ENCODE data around the gene GLA. TPM values are rescaled to one million over a fixed set of nuclear protein-coding genes. Genes with fewer than 3 reads are reported as not detected.

GLA gene
- total RNA-seq, 1 experiment from 2014 or later = 41.9 TPM

- Mint-ChIP-seq H3K27ac (no peak overlapping the region), H3K36me3 (ENCODE audit: insufficient read depth in 1 of 3, low read depth in 3 of 3) (peaks cover 31 to 62% (median 60%) of the 10 kb centered on the region in 3 experiments), H3K4me3 (no peak overlapping the region), H3K9me3 (peaks cover 59 to 68% of the 10 kb centered on the region in 2 experiments), H3K4me1 (no peaks in the 10 kb centered on the region), H3K27me3 (ENCODE audit: low read depth) (peaks cover 5% of the 10 kb centered on the region)
- H3K18ac ChIP-seq (ENCODE audit: insufficient read length, low read depth, low read length) = no peak overlapping the region
- H4K8ac ChIP-seq (replicated peaks; ENCODE audit: insufficient read length, low read depth, low read length) = no peak overlapping the region
- no peak for TF ChIP-seq CTCF (conservative IDR thresholded peaks at IDR 0.05)
- no peak overlapping the region for H3K4me2 ChIP-seq (ENCODE audit: insufficient read depth, insufficient read length, low read length)
- DNase-seq = no peak
- H3K14ac ChIP-seq (ENCODE audit: insufficient read depth, low read length) = no peak overlapping the region
- no peak overlapping the region for H3K56ac ChIP-seq (ENCODE audit: insufficient read length, low read depth, low read length)
- no peaks in the 10 kb centered on the region for H3K23me2 ChIP-seq (ENCODE audit: insufficient read length, low read depth, low read length, poor library complexity, severe bottlenecking)
- no peak overlapping the region for H3K27ac ChIP-seq (ENCODE audit: insufficient read length, low read depth, low read length)
- no peaks in the 10 kb centered on the region for H3K79me1 ChIP-seq (ENCODE audit: insufficient read depth, low read depth, low read length, poor library complexity, severe bottlenecking)
- no peak overlapping the region for H2BK120ac ChIP-seq (ENCODE audit: low read depth, low read length, poor library complexity, severe bottlenecking)
- H2AK5ac ChIP-seq (ENCODE audit: insufficient read length, low read length) = no peak overlapping the region
- no peak overlapping the region for H3T11ph ChIP-seq (ENCODE audit: low read length)
- H2BK15ac ChIP-seq (ENCODE audit: low read depth, low read length) = no peak overlapping the region
- no peak overlapping the region for H3K4ac ChIP-seq (ENCODE audit: low read depth, low read length)
- peaks cover 42% of the 10 kb centered on the region for H3K9me3 ChIP-seq (ENCODE audit: control insufficient read depth, low read depth, low read length)
- H3K79me2 ChIP-seq (ENCODE audit: insufficient read depth, low read length) = no peaks in the 10 kb centered on the region
- no peak overlapping the region for H2BK20ac ChIP-seq (ENCODE audit: low read depth, low read length, poor library complexity, severe bottlenecking)
- H3K27me3 ChIP-seq (ENCODE audit: insufficient read depth, low read length) = no peaks in the 10 kb centered on the region
- no peaks in the 10 kb centered on the region for H3K4me1 ChIP-seq (ENCODE audit: insufficient read depth, low read length)
- H2BK12ac ChIP-seq (ENCODE audit: insufficient read length, low read depth, low read length) = no peak overlapping the region
- no peak overlapping the region for H3K9ac ChIP-seq (ENCODE audit: extremely low read depth, insufficient read length, low read length)
- no CpG with 5 or more reads among the region's 2 CpGs for WGBS (ENCODE audit: extremely low coverage, insufficient read length, low lambda C conversion rate)
- H2BK5ac ChIP-seq (ENCODE audit: insufficient read length, low read length) = no peak overlapping the region
- no peak overlapping the region for H4K91ac ChIP-seq (ENCODE audit: insufficient read length, low read depth, low read length)
- no peaks in the 10 kb centered on the region for H4K20me1 ChIP-seq (ENCODE audit: control insufficient read depth, insufficient read depth, insufficient read length)
- no peak overlapping the region for H2AFZ ChIP-seq (ENCODE audit: low read length)
- H4K5ac ChIP-seq (ENCODE audit: insufficient read length, low read depth, low read length) = no peak overlapping the region
- H3K23ac ChIP-seq (ENCODE audit: insufficient read length, low read depth, low read length) = no peak overlapping the region
These were observed 34.4 kb upstream of the GLA start for GRCh38 chrX:101442085-101442484.

Measured in H9 (cell line).